Epithelial cell of proximal tubule (primary cell): Measurements from ENCODE around the gene TLCD3A. TPM values are rescaled to one million over a fixed set of nuclear protein-coding genes. Genes with fewer than 3 reads are reported as not detected.
"Not testable (repeated sequence)": the region's sequence is repeated elsewhere in the genome, so short reads cannot be mapped to it uniquely, and the experiment has no call there.

ENCODE experiments used
- DNase-seq: peaks from one replicate; pipeline ENCODE4 v3.0.0-alpha.2; 2011; ENCODE audit warnings: low read depth
- H3K4me3 ChIP-seq: 2 replicates; pipeline ENCODE4 v1.5.1; 2011; ENCODE audit warnings: low read depth, mild to moderate bottlenecking, low read length
- total RNA-seq: library from RNA; depleted of rRNA; stranded (reverse); fragments of >200 nt; gene quantifications from 2 replicates; pipeline ENCODE4 v1.2.3, GENCODE V29; 2015
- TF ChIP-seq, protein P1 (sequence below): conservative IDR thresholded peaks from 2 replicates; pipeline ENCODE4 v1.5.1; 2012; ENCODE audit warnings: low read depth, mild to moderate bottlenecking, low read length

TLCD3A gene
- total RNA-seq, 1 donor from 2014 or later, result 35.6 TPM

GRCh38 chr17:690361-690760, 42.0 kb upstream of the TLCD3A start:
- H3K4me3 ChIP-seq, result no peak overlapping the region
- TF ChIP-seq, protein P1, sequence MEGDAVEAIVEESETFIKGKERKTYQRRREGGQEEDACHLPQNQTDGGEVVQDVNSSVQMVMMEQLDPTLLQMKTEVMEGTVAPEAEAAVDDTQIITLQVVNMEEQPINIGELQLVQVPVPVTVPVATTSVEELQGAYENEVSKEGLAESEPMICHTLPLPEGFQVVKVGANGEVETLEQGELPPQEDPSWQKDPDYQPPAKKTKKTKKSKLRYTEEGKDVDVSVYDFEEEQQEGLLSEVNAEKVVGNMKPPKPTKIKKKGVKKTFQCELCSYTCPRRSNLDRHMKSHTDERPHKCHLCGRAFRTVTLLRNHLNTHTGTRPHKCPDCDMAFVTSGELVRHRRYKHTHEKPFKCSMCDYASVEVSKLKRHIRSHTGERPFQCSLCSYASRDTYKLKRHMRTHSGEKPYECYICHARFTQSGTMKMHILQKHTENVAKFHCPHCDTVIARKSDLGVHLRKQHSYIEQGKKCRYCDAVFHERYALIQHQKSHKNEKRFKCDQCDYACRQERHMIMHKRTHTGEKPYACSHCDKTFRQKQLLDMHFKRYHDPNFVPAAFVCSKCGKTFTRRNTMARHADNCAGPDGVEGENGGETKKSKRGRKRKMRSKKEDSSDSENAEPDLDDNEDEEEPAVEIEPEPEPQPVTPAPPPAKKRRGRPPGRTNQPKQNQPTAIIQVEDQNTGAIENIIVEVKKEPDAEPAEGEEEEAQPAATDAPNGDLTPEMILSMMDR, result no peak
- no peak for DNase-seq

- DNase-seq, result no peak
- H3K4me3 ChIP-seq, result no peak overlapping the region
- TF ChIP-seq, protein P1, result no peak
These were observed 41.0 kb upstream of the TLCD3A start for GRCh38 chr17:691423-691822.

- TF ChIP-seq, protein P1, result no peak
- H3K4me3 ChIP-seq, result no peak overlapping the region
- no peak for DNase-seq
These were observed 40.3 kb upstream of the TLCD3A start for GRCh38 chr17:692116-692515.

- no peak overlapping the region for H3K4me3 ChIP-seq
- peak; percentile 86 for DNase-seq
- TF ChIP-seq, protein P1, result no peak
These were observed 38.4 kb upstream of the TLCD3A start for GRCh38 chr17:693791-694638.

- H3K4me3 ChIP-seq, result no peak overlapping the region
- no peak for DNase-seq
- TF ChIP-seq, protein P1, result no peak
These were observed 36.0 kb upstream of the TLCD3A start for GRCh38 chr17:696369-696768.

DNA sequence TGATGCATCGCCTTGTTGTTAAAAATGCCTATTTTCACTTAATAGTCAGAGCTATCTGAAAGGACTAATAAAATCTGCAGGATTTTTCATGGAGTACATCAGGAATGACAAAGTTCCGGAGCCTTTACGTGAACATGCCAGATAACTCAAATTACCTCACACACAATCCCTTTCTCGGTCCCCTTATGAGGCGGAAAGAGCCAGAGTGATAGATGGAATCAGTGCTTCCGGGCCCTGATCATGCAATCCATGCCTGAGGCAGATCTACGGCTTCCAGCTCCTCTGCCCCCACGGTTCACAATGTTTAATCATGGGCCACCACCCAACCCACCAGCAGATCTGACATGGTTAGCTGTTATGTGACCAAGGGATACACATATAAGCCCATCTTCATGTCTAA, 34.7 kb upstream of the TLCD3A start:
- TF ChIP-seq, protein P1, result no peak
- DNase-seq, result no peak
- no peak overlapping the region for H3K4me3 ChIP-seq

- not testable (repeated sequence) for DNase-seq, H3K4me3 ChIP-seq
These were observed 34.3 kb upstream of the TLCD3A start for GRCh38 chr17:698096-698495.
